Neural cell (in vitro differentiated cells): Measurements from ENCODE around the gene ADCY2. TPM values are rescaled to one million over a fixed set of nuclear protein-coding genes. Genes with fewer than 3 reads are reported as not detected.

Source experiments
- H2AFZ ChIP-seq: fragments of 200-600, 300-800 bp; sonication (generic), shearing (Covaris generic); 2 replicates; pipeline ENCODE4 v1.6.0; 2014; ENCODE audit warnings: low read depth, mild to moderate bottlenecking, antibody characterized with exemption, low read length, moderate library complexity
- H3F3A ChIP-seq: fragments of 200-600 bp; shearing (Covaris generic); 2 replicates; pipeline ENCODE4 v1.6.1; 2016; ENCODE audit warnings: mild to moderate bottlenecking, moderate library complexity, mixed read lengths, antibody characterized with exemption, low read length; ENCODE audit not compliant: insufficient read depth, poor library complexity, severe bottlenecking
- H3K27ac ChIP-seq: fragments of 200-600, 300-800 bp; sonication (generic), shearing (Covaris generic); 2 replicates; pipeline ENCODE4 v1.5.1; 2014; ENCODE audit warnings: mild to moderate bottlenecking, low read length, moderate library complexity
- H3K27me3 ChIP-seq: fragments of 300-800, 200-600 bp; sonication (generic), shearing (Covaris generic); 2 replicates; pipeline ENCODE4 v1.6.0; 2014; ENCODE audit warnings: mild to moderate bottlenecking, low read depth, low read length, moderate library complexity; ENCODE audit not compliant: insufficient read depth
- H3K36me3 ChIP-seq: fragments of 300-800, 200-600 bp; sonication (generic), shearing (Covaris generic); 2 replicates; pipeline ENCODE4 v1.5.1; 2014; ENCODE audit warnings: mild to moderate bottlenecking, antibody characterized with exemption, low read length, moderate library complexity; ENCODE audit not compliant: insufficient read depth
- H3K4me2 ChIP-seq: fragments of 300-800, 200-600 bp; sonication (generic), shearing (Covaris generic); 2 replicates; pipeline ENCODE4 v1.6.0; 2014; ENCODE audit warnings: mild to moderate bottlenecking, low read length
- H3K4me3 ChIP-seq: fragments of 300-800, 200-600 bp; sonication (generic), shearing (Covaris generic); 2 replicates; pipeline ENCODE4 v1.5.1; 2014; ENCODE audit warnings: mild to moderate bottlenecking, low read length, moderate library complexity
- H3K79me2 ChIP-seq: fragments of 200-600 bp; shearing (Covaris generic); replicated peaks from 2 replicates; pipeline ENCODE4 v1.6.0; 2014; ENCODE audit warnings: mild to moderate bottlenecking, low read length, moderate library complexity; ENCODE audit not compliant: insufficient read depth
- H3K9ac ChIP-seq: fragments of 300-800, 200-600 bp; sonication (generic), shearing (Covaris generic); 2 replicates; pipeline ENCODE4 v1.6.1; 2016; ENCODE audit warnings: mild to moderate bottlenecking, low read length, mixed read lengths
- H3K9me2 ChIP-seq: fragments of 200-600 bp; shearing (Covaris generic); 2 replicates; pipeline ENCODE4 v1.6.1; 2016; ENCODE audit warnings: mild to moderate bottlenecking, low read length, mixed read lengths; ENCODE audit not compliant: insufficient read depth
- H3K9me3 ChIP-seq: fragments of 200-600, 300-800 bp; sonication (generic), shearing (Covaris generic); 2 replicates; pipeline ENCODE4 v1.6.1; 2016; ENCODE audit warnings: mild to moderate bottlenecking, mixed run types, low read length, moderate library complexity, mixed read lengths
- H4K20me1 ChIP-seq: fragments of 200-600 bp; shearing (Covaris generic); 2 replicates; pipeline ENCODE4 v1.6.1; 2016; ENCODE audit warnings: mild to moderate bottlenecking, mixed run types; ENCODE audit not compliant: insufficient read depth
- EP300 ChIP-seq: fragments of 450-650 bp; conservative IDR thresholded peaks from 2 replicates; pipeline ENCODE4 v1.6.1; 2014; ENCODE audit warnings: antibody characterized with exemption, mild to moderate bottlenecking, moderate library complexity; ENCODE audit not compliant: poor library complexity, severe bottlenecking
- EZH2 ChIP-seq: fragments of 200-600, 300-800 bp; shearing (Covaris generic), sonication (generic); IDR thresholded peaks from 2 replicates; pipeline ENCODE4 v1.6.1; 2014; ENCODE audit warnings: antibody characterized with exemption, low read length, borderline replicate concordance, mild to moderate bottlenecking; ENCODE audit not compliant: insufficient read depth, poor library complexity, severe bottlenecking
- MXI1 ChIP-seq: fragments of 450-650 bp; conservative IDR thresholded peaks from 2 replicates; pipeline ENCODE4 v1.6.1; 2014; ENCODE audit warnings: antibody characterized with exemption, mild to moderate bottlenecking; ENCODE audit not compliant: poor library complexity, severe bottlenecking
- POLR2AphosphoS5 ChIP-seq: IDR thresholded peaks from 2 replicates; pipeline ENCODE4 v1.6.1; 2012
- RAD21 ChIP-seq: fragments of 450-650 bp; conservative IDR thresholded peaks from 2 replicates; pipeline ENCODE4 v1.6.1; 2014; ENCODE audit warnings: antibody characterized with exemption, mild to moderate bottlenecking, moderate library complexity
- REST ChIP-seq: IDR thresholded peaks from 2 replicates; pipeline ENCODE4 v1.6.1; 2012; ENCODE audit warnings: borderline replicate concordance
- SMC3 ChIP-seq: fragments of 450-650 bp; conservative IDR thresholded peaks from 2 replicates; pipeline ENCODE4 v1.6.1; 2014; ENCODE audit warnings: antibody characterized with exemption, mild to moderate bottlenecking, moderate library complexity; ENCODE audit not compliant: poor library complexity
- TAF1 ChIP-seq: IDR thresholded peaks from 2 replicates; pipeline ENCODE4 v1.6.1; 2012; ENCODE audit warnings: low read depth
- polyA plus RNA-seq: library from polyadenylated mRNA; depleted of rRNA; stranded (reverse); fragments of >200 nt; gene quantifications from 2 replicates; pipeline ENCODE4 v1.2.3, GENCODE V29; 2014
- TF ChIP-seq, protein P1 (sequence below): fragments of 450-650 bp; IDR thresholded peaks from 2 replicates; pipeline ENCODE4 v1.5.1; 2014; ENCODE audit warnings: antibody characterized with exemption, mild to moderate bottlenecking, moderate library complexity; ENCODE audit not compliant: poor library complexity, severe bottlenecking

Gene ADCY2
- polyA plus RNA-seq, 1 donor from 2014 or later, result 1.9 TPM

GRCh38 chr5:7872517-7873130 is 476.7 kb downstream of the ADCY2 start:
- no peaks in the 10 kb centered on the region for H3K9me3 ChIP-seq
- no peak overlapping the region for H3K4me2 ChIP-seq
- no peak overlapping the region for H3K27ac ChIP-seq
- no peak overlapping the region for H3K4me3 ChIP-seq
- peaks cover 32% of the 10 kb centered on the region for H3K79me2 ChIP-seq
- H3K27me3 ChIP-seq, result no peaks in the 10 kb centered on the region
- TF ChIP-seq EP300 (no peak), TAF1 (no peak), RAD21 (no peak), EZH2 (no peak), SMC3 (no peak), MXI1 (no peak), REST (no peak), POLR2AphosphoS5 (no peak)
- TF ChIP-seq, protein P1, sequence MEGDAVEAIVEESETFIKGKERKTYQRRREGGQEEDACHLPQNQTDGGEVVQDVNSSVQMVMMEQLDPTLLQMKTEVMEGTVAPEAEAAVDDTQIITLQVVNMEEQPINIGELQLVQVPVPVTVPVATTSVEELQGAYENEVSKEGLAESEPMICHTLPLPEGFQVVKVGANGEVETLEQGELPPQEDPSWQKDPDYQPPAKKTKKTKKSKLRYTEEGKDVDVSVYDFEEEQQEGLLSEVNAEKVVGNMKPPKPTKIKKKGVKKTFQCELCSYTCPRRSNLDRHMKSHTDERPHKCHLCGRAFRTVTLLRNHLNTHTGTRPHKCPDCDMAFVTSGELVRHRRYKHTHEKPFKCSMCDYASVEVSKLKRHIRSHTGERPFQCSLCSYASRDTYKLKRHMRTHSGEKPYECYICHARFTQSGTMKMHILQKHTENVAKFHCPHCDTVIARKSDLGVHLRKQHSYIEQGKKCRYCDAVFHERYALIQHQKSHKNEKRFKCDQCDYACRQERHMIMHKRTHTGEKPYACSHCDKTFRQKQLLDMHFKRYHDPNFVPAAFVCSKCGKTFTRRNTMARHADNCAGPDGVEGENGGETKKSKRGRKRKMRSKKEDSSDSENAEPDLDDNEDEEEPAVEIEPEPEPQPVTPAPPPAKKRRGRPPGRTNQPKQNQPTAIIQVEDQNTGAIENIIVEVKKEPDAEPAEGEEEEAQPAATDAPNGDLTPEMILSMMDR, result no peak
- peaks cover 5% of the 10 kb centered on the region for H3K36me3 ChIP-seq
- no peak overlapping the region for H3K9ac ChIP-seq
- no peak overlapping the region for H2AFZ ChIP-seq
- H3F3A ChIP-seq, result no peaks in the 10 kb centered on the region
- H4K20me1 ChIP-seq, result no peaks in the 10 kb centered on the region
- no peaks in the 10 kb centered on the region for H3K9me2 ChIP-seq

DNA sequence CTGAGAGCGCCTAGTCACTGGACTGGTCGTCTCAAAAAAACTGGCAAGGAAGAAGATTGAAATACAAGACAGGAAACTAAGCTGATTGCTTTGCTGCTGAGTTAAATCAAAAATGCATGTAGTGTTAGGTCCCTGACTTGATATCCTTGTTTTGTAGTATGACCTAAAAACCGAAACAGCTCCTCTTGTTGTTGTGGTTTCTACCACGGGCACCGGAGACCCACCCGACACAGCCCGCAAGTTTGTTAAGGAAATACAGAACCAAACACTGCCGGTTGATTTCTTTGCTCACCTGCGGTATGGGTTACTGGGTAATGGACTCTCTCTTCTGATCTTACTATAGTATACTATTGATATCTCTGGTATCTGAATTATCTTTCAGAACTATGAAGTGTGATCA is 477.3 kb downstream of the ADCY2 start:
- Histone ChIP-seq H3K4me2 (no peak overlapping the region), H2AFZ (no peak overlapping the region), H3K4me3 (no peak overlapping the region), H3K79me2 (peaks cover 32% of the 10 kb centered on the region), H3K36me3 (peaks cover 7% of the 10 kb centered on the region), H3K9me2 (no peaks in the 10 kb centered on the region), H3K27ac (no peak overlapping the region), H4K20me1 (no peaks in the 10 kb centered on the region), H3K27me3 (no peaks in the 10 kb centered on the region), H3K9ac (no peak overlapping the region), H3F3A (no peaks in the 10 kb centered on the region), H3K9me3 (no peaks in the 10 kb centered on the region)
- TF ChIP-seq SMC3 (no peak), REST (no peak), EZH2 (no peak), MXI1 (no peak), POLR2AphosphoS5 (no peak)
- TF ChIP-seq, protein P1, result no peak
